Glomerular visceral epithelial cell (primary cell): ENCODE measurements around the gene ATG7.
"Not testable (repeated sequence)": the region's sequence is repeated elsewhere in the genome, so short reads cannot be mapped to it uniquely, and the experiment has no call there.

ENCODE experiments used
- DNase-seq: peaks from one replicate; pipeline ENCODE4 v3.0.0-alpha.2; 2016; ENCODE audit errors: extremely low spot score

Gene ATG7

GRCh38 chr3:11591391-11592282 lies 319.4 kb downstream of the ATG7 start:
- DNase-seq: peak; percentile 61

GRCh38 chr3:11592445-11593298 lies 320.5 kb downstream of the ATG7 start:
- no peak for DNase-seq

- DNase-seq: no peak
Measured at GRCh38 chr3:11593318-11594034, 321.3 kb downstream of the ATG7 start.

GRCh38 chr3:11595024-11595423 lies 322.8 kb downstream of the ATG7 start:
- not testable (repeated sequence) for DNase-seq

- no peak for DNase-seq
Measured at GRCh38 chr3:11596387-11596786, 324.2 kb downstream of the ATG7 start.

- DNase-seq: peak; percentile 97
Measured at GRCh38 chr3:11600501-11601282, 328.5 kb downstream of the ATG7 start.

- no peak for DNase-seq
Measured at GRCh38 chr3:11601446-11602238, 329.4 kb downstream of the ATG7 start.

- DNase-seq: no peak
Measured at GRCh38 chr3:11602239-11602840, 330.1 kb downstream of the ATG7 start.

GRCh38 chr3:11602886-11603527 lies 330.8 kb downstream of the ATG7 start:
- DNase-seq: no peak

- no peak for DNase-seq
Measured at GRCh38 chr3:11603628-11604027, 331.4 kb downstream of the ATG7 start.

- DNase-seq: no peak
Measured at GRCh38 chr3:11604139-11604892, 332.1 kb downstream of the ATG7 start.

- no peak for DNase-seq
Measured at GRCh38 chr3:11605398-11605797, 333.2 kb downstream of the ATG7 start.

- no peak for DNase-seq
Measured at GRCh38 chr3:11606090-11606784, 334.0 kb downstream of the ATG7 start.

- no peak for DNase-seq
Measured at GRCh38 chr3:11606865-11607440, 334.8 kb downstream of the ATG7 start.
